HG03135 (cell line): ENCODE data around the gene PEA15.

ENCODE experiments used
- ATAC-seq: cut with Tn5 transposase; IDR thresholded peaks from one replicate; pipeline ENCODE4 v1.9.1; 2021; ENCODE audit warnings: mild to moderate bottlenecking, moderate library complexity; ENCODE audit not compliant: unreplicated experiment

The PEA15 gene

DNA sequence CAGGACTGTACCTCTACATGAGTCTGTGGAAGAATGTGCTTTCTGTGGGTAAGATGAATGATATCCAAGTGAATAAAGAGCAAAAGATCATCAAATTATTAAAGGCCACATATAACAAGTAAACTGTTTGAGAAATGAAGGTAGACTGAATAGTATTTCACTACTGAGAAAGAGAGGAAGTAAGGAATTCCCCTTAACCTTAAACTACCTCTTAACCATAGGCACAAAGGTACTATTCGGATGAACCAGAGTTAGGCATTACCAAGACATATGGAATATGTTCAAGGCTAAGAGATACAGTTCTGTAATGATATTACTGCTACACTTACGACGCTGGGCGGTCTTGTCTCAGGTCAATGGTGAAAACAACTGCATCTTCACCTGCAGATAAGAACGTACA, 31.6 kb downstream of the PEA15 start:
- ATAC-seq = no peak

DNA sequence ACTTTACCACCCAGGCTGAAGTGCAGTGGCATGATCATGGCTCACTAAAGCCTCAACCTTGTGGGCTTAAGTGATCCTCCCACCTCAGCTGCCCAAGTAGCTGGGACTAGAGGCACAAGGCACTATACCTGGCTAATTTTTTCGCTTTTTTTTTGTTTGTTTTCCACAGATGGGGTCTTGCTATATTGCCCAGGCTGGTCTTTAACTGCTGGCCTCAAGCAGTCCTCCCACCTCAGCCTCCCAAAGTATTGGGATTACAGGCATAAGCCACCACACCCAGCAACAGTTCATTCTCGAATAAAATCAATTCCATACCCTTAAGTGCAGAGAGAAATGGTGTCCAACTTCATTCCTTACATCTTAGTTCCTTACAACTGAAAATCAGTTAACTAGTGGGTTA, 32.4 kb downstream of the PEA15 start:
- no peak for ATAC-seq

DNA sequence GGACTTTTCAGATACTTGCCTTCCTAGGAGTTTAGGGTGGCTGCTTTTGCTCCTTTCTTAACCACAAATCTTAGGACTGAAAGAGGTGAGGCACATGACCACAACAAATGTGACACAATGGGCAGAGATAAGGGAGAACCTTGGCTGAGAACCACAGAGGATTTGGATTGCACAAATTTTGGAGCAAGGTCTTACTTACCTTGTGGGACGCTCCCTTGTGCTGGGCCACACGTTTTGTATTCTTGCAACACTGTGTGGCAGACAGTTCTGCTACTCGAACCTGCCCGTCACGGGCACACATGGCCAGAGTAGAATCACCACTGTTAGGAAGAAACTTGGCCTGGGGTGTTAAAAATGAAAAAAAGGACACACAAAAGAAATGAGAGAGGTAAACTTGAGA, 33.2 kb downstream of the PEA15 start:
- ATAC-seq = no peak

DNA sequence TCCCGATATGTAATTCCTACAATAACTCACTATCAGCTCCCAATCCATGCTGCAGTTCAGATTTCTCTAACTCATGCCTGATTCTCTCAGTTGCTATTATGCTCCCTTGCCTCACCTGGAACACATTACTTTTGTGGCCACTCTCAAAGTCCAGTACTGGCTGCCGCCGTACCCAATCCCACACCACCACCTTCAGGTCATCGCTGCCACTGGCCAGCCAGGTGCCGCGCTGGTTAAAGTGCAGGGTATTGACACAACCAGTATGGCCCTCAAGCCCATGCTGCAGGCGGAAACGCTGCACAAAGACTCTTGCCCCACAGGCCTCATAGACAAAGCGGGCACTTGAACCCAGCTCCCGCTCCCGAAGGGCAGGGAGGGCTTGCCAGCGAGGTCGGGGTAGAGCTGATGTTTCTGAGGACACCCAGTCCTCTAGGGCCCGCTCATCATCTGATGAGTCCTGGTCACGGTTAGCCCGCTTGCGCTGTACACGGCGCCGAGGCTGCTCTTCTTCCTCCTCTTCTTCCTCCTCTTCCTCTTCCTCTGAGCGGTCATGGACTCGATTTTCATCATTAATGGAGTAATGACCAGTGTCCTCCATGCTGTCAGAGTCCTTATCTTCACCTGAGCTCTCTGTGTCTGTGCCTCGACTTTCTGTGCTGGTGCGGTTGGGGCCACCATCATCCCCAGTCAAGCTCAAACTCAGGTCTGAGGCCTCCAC, 34.6 kb downstream of the PEA15 start:
- no peak for ATAC-seq

DNA sequence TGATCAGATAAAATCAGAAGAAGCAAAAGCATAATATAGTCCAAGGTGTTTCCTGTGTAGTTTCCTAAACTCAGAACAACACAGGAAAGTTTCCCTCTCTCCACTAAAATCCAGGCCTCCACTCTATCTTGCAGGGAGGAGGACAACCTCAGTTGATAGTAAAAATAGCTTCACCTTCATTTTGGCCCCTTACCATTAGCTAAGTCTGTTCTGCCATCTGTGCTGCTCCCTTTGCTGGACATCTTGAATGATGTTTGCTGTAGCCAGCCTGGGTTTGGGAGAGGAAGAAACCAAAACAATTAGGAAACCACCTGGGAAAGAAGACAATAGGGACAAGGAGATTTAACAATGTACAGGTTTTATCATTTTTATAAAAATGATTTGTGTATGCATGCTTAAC, 38.6 kb downstream of the PEA15 start:
- no peak for ATAC-seq

DNA sequence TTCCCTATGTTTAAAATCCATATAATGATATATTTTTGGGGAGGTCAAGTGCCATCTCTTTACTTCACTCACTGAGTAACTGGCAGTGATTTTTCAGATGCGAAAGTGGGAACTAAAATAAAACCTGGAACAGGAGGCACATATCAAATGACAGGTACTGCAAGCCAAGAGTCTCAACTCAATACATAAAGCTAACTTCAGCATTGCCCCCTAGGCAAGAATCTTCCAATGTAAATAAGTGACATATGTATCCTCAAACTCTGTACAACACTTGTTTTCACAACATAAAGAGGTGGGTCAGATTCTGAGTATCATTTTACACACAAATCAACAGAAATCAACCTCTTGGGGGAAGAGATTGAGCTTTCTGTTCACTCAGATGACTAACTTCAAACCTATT, 39.0 kb downstream of the PEA15 start:
- no peak for ATAC-seq

DNA sequence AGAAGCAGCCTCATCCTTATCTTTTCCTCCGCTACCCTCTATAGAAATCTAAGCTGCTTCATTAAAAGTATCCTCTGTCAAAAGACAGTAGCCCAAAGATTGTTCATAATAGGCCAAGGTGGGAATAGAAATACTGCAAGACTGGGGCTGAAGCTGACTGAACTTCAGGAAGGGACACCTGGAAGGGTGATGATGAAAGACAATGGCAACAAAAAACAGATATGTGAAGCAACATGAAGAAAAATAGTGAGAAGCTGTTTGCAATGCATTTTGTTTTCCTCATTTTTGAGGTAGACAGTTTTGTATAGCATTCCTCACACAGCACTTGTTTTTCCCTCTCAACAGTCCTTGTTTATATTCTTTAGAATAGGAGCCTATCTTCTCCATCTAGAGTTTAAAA, 40.2 kb downstream of the PEA15 start:
- no peak for ATAC-seq

DNA sequence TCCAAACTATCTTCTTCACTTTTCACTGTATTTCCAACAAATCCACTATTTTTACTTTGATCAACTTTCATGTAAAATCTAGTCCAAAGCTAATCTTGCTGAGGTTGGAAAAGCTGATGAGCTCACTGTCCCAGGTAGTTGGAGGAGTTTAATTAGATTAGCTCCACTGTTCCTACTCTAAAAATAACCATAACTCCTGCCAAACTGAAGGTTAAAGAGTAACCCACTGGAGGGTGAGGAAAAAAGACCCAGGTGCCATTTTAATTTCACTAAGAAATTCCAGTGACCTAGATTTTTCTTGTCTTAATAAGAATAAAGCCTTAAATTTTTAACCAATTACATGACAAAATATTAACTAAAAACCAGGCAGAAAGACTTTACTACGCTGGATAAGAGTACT, 41.9 kb downstream of the PEA15 start:
- no peak for ATAC-seq

DNA sequence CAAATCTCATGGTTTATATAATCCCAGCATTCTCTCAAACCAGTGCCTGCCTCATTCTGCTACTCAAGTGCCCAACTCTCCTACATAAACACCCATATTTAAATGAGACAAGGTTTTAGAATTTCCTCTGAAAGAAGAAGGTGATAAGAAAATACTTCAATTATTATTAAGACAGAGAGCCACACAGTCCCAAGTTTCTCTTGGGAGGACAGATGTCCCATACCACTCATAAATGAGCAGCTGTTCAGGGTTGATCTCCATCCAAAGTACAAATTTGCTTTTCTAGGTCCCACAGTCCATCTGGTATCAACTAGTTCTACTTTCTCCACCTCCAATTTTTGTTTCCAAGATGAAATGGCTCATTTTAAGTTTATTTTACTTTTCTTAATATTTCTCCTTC, 45.8 kb downstream of the PEA15 start:
- no peak for ATAC-seq

DNA sequence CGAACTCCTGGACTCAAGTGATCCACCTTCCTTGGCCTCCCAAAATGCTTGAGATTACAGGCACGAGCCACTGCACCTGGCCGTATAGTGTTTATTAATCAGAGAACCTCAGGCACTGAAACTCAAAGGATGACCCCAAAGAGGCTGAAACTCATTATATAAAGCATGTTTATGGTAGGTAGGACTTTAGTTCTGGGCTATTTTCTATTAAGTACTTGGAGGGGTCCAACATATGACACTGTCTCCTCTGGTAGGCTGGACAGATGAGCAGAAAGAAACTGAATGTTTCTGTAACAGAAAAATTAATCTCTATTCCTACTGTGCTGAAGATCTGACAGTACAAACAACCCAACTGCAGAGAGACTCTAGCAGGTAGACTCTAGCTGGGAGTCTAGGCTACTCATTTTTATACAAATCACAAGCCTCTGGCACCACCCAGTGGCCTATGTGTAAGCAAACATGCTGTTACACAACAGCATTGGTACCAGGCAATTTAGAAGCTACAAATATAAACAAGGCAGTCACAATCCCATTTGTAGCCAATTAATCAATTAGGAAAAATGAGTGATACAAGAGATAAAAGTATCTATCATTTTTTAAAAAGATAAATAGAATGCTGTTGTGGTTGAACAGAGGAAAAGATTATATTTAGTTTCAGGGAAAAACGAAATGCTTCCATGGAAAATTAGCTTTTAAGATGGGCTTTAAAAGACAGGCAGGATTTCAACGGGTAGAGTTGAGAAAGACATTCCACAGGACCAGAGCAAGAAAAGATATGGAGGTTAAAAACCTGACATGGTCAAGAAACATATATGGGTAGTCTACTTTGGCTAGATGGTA, 46.7 kb downstream of the PEA15 start:
- ATAC-seq = peak; percentile 76

DNA sequence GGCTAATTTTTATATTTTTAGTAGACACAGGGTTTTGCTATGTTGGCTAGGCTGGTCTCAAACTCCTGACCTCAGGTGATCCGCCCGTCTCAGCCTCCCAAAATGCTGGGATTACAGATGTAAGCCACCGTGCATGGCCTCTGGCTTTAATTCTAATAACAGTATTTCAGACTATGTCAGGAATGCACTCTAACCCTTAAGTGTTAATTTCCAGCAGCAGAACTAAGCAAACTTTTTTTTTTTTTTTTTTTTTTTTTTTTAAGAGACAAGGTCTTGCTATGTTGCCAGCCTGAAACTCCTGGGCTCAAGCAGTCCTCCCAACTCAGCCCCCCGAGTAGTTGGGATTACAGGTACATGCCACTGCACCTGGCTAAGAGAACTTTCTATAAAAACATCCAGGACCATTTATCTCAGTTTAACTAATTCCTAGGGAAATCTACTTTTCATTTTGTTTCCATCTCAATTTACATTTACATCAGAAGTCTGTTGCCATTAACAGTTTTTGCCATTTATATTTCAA, 50.7 kb downstream of the PEA15 start:
- ATAC-seq = no peak

DNA sequence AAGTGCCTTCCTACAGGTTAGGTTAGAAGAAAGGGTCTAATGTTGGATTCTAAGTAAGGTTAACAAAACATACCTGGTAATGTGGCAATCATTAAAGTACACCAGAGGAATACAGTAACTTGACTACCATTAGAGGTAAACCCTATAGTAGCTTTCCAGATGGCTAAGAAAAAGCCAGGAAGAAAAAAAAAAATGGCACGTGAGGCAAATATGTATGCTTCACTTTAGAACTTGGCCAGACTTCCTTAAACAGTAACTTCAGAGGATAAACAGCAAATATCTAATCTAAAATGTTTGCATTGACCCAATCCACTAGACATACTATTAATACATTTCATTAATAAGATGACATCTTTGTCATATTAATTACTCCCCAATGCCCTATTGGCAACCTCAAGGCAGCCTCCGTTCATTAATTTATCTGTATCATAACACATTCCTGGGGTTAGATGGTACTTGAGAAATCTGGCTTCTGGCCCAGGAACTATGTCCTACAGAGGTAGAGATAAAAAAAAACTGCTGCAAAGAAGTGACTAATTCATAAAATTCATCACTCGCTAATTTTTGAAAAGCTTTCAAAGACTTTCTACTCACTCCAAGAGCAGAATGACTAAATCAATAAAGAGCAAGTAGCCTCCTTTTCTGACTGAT, 51.3 kb downstream of the PEA15 start:
- ATAC-seq = no peak

DNA sequence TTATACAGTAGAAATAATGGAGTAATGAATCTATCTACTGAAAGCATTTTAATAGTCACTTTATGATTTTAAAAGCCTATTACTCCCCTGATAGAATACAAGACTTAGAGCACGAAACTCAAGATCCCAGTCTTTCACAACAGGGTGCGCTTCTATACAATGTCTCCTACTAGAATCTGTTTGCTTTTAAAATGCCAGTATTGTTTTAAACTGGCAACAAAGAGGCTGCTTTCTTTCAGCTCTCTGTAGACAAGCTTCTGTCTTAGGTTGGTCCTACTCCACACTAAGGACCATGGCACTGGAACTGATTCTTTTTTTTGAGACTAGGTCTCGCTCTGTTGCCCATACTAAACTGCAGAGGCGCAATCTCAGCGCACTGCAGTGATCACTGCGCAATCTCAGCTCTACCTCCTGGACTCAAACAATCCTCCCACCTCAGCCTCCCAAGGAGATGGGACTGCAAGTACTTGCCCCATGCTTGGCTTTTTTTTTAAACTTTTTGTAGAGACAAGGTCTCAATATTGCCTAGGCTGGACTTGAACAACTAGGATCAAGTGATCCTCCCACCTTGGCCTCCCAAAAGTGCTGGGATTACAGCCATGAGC, 52.3 kb downstream of the PEA15 start:
- ATAC-seq = no peak

DNA sequence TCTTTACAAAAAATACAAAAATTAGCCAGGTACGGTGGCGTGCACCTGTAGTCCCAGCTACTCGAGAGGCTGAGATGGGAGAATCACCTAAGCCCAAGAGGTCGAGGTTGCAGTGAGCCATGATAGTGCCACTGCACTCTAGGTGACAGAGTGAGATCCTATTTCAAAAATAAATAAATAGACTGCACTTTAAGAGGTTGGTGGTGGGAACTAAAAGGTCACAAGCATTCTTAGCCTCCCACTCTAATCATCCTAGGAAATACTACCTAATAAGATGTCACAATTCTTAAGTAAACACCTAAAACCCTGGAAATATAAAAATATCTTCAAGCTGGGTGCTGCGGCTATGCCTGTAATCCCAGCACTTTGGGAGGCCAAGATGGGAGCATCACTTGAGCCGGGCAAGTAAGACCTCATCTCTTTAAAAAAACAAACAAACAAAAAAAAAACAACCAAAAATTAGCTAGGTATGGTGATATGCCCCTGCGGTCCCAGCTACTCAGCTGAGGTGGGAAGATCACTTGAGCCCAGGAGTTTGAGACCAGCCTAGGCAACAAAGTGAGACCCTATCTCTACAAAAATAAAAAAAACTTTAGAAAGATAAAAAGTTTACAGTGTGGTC, 53.1 kb downstream of the PEA15 start:
- no peak for ATAC-seq

DNA sequence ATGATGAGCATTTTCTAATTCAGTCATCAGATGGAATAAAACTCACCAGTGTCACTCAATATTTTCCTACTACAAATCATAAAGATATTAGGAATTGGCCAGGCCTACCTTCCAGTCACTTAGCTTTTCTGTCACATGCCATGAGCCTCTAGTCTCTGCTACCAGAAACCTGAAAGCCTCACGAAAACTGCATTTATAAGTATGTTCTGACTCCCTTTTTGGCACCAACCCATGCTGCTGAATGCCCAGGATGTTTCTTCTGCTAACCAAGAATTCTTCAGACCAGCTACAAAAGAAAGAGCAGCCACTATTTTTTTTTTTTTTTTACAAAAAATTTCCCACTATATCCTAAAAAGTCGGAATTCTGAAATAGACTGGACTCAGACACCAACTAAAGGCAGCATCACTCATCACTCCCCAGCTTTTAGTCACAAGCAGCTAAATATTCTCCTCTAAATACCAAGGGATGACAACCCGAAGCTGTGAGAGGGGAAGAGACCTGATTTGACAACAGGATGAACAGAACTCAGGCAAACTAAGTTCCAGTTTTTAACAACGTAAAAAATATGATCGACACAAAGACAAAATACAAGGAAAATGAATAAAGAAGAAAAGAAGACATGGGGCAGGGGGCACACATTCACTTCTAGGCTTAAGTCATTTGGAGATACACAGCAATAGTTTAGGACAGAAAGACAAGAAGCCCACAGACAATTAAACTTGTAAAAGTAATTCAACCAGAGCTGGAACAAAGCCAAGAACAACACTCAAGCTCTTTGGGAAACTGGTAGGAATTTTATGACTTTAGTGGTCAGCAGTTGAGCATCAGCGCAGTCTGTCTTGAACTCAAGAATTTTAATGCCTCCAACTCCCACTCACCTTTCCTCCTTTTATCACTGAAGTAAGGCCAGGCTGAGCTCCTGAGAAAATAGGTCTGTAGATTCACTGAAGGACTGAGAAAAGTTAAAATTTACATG, 55.5 kb downstream of the PEA15 start:
- ATAC-seq = no peak

DNA sequence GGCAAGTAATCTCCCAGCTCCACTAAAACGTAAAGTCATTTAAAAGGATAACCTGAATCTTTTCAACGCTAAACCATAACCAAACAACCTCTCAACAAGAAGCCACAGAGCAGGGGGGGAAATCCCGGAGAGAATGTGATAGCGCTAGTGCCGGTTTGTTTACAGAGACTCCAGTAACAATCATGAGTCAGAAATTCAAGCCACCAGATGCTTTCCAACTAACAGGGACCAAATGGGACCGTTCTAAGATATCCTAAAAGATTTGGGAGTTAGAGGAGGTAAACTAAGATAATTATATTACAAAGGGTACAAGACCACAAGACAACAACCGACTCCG, 56.3 kb downstream of the PEA15 start:
- ATAC-seq = peak; percentile 39

DNA sequence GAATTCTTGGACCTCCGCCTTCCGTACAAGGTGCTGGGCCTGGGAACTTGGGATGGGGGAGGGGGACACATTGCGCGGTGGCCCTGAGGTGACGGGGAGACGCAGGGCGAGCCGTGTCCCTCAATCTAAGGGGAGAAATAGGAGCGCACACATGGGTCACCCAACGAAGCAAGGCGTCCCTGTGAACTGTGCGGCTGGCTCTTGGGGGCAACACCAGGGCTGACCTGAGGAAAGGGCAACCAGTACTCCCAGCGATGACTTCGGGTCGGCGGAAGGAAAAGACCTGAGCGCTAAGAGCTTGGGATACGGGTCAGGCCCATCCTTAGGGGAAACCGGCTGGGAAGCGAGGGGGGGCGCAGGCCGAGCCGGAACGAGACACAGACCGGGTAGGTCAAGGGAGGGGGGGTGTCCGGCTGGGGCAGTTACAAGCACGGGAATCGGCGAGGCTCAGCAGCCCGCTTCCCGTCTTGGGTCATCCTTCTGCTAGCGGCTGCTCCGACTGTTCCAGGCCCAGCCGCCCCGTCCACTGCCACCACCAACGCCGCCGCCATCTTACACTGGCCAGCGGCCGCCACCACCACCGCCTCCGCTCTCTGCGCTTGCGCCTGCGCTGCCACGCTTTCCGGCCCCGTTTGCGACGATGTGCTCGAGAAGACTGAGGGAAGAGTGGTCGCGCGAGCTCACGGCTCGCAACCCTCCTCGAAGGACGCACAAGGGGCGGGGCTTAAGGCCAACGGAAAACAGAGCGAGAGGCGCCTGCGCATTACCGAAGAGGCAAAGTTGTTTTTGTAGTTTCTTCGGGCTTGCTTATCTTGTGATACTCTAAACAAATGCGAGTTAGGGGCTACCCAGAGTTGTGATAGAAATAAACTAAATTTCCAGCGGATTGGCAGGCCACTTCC, 57.0 kb downstream of the PEA15 start, which contains the start of gene DCAF8:
TSS of gene DCAF8 (minus strand) at position 657 of the 902 bp plus-strand sequence. CDS start 18,541 bp downstream, outside the sequence.
- ATAC-seq = peak; percentile 88

DNA sequence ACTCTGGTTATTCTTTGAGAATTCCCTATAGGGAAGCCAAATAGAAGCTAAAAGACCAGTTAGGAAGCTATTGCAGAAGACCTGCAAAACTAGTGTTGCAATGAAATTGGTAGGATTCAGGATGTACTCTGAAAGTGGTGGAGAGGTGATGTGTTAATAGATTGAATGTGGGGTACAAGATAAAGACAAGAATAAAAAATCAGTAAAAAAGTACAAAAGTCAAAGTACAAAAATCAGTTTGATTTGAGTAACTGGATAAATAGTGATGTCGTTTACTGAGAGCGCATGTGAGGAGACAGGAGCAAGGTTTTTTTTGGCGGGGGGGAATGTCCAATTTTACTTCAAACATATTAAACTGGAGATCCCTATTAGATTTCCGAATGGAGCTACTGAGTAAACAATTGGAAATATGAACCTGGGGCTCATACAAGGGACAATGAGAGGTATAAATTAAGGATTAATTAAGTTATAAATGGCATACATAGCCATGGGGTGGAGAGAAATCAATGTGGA, 59.7 kb downstream of the PEA15 start:
- no peak for ATAC-seq
